Mesothelial cell of epicardium (in vitro differentiated cells): ENCODE data around the gene SPATC1L. TPM values are rescaled to one million over a fixed set of nuclear protein-coding genes. Genes with fewer than 3 reads are reported as not detected.
A peak's percentile ranks its signal among the peaks of the same experiment; 100 is the strongest.

Source experiments
- DNase-seq, 2 experiments: peaks; one replicate each; pipeline ENCODE4 v3.0.0; 2021; ENCODE audit warnings: low spot score in 2 of 2; ENCODE audit not compliant: unreplicated experiment in 2 of 2
- H3K27ac Mint-ChIP-seq: 2 replicates; pipeline ENCODE4 v1.8.0; 2021; ENCODE audit warnings: mixed read lengths
- H3K27me3 Mint-ChIP-seq: 2 replicates; pipeline ENCODE4 v1.8.0; 2021; ENCODE audit warnings: low read depth, mixed read lengths
- H3K36me3 Mint-ChIP-seq: 2 replicates; pipeline ENCODE4 v1.8.0; 2021; ENCODE audit warnings: mixed read lengths
- H3K4me1 Mint-ChIP-seq: 2 replicates; pipeline ENCODE4 v1.8.0; 2021; ENCODE audit warnings: mixed read lengths
- H3K4me3 Mint-ChIP-seq: 2 replicates; pipeline ENCODE4 v1.8.0; 2021; ENCODE audit warnings: mild to moderate bottlenecking, moderate library complexity, mixed read lengths
- H3K9me3 Mint-ChIP-seq: 2 replicates; pipeline ENCODE4 v1.8.0; 2021; ENCODE audit warnings: mixed read lengths
- CTCF ChIP-seq: fragments of 200-600 bp; sonication (generic); IDR thresholded peaks from one replicate; pipeline ENCODE4 v1.5.0; 2021; ENCODE audit warnings: antibody characterized with exemption; ENCODE audit not compliant: unreplicated experiment
- total RNA-seq: library from RNA; stranded (reverse); gene quantifications from 3 replicates; pipeline ENCODE4 v1.2.1, GENCODE V29; 2021

Gene SPATC1L
- total RNA-seq, 1 donor from 2014 or later = 28.1 TPM

DNA sequence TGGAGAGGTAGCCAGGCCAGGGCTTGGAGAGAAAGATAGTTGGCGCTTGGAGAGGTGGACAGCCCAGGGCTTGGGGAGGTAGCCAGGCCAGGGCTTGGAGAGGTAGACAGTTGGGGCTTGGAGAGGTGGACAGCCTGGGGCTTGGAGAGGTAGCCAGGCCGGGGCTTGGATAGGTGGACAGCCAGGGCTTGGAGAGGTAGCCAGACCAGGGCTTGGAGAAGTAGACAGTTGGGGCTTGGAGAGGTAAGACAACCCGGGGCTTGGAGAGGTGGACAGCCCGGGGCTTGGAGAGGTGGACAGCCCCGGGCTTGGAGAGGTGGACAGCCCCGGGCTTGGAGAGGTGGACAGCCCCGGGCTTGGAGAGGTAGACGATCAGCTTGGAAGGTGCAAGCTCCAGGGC is 36.6 kb upstream of the SPATC1L start:
- DNase-seq = no peak
- no peak for TF ChIP-seq CTCF
- peaks cover 10% of the 10 kb centered on the region for H3K36me3 Mint-ChIP-seq
- no peak overlapping the region for H3K27ac Mint-ChIP-seq
- H3K4me3 Mint-ChIP-seq = no peak overlapping the region
- no peaks in the 10 kb centered on the region for H3K9me3 Mint-ChIP-seq
- no peaks in the 10 kb centered on the region for H3K27me3 Mint-ChIP-seq
- H3K4me1 Mint-ChIP-seq = peaks cover 3% of the 10 kb centered on the region

- TF ChIP-seq CTCF = no peak
- Mint-ChIP-seq H3K4me1 (no peaks in the 10 kb centered on the region), H3K27ac (no peak overlapping the region), H3K4me3 (no peak overlapping the region), H3K36me3 (peaks cover 5% of the 10 kb centered on the region), H3K9me3 (no peaks in the 10 kb centered on the region), H3K27me3 (no peaks in the 10 kb centered on the region)
- DNase-seq = peak in 1 of 2 experiments; percentile 35
Measured at GRCh38 chr21:46220275-46220810, 36.1 kb upstream of the SPATC1L start.

- Mint-ChIP-seq H3K4me1 (no peaks in the 10 kb centered on the region), H3K9me3 (no peaks in the 10 kb centered on the region), H3K36me3 (peaks cover 5% of the 10 kb centered on the region), H3K27me3 (no peaks in the 10 kb centered on the region), H3K27ac (no peak overlapping the region), H3K4me3 (no peak overlapping the region)
- peak in 1 of 2 experiments; percentile 36 for DNase-seq
- TF ChIP-seq CTCF = no peak
Measured at GRCh38 chr21:46219591-46220239, 35.5 kb upstream of the SPATC1L start.

DNA sequence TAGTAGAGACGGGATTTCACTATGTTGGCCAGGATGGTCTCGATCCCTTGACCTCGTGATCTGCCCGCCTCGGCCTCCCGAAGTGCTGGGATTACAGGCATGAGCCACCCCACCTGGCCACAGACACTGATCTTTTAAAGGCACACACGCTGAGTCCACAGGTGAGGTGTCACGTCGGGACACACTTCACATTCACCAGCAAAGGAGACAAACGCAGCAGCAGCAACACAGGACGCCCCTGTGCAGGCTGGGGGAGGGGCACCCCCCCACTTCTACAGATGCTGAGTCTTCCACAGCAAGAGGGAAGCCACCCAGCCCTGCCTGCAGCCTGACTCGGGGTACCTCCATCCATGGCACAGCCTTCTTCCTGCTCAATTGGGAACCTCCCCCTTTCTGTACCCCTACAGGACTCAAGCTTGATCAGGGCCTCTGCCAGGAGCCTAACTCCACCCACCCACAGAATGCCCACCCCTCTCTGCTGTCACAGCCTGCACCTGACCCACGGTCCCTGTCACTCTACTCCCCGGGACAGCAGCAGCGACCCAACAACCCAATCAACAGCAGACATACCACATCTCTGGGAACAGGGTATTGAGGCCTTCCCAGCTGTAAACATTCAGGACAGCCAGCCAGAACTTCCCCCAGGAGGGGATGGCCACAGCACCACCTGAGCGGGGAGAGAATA is 34.8 kb upstream of the SPATC1L start:
- Mint-ChIP-seq H3K36me3 (peaks cover 5% of the 10 kb centered on the region), H3K4me3 (no peak overlapping the region), H3K27me3 (no peaks in the 10 kb centered on the region), H3K27ac (no peak overlapping the region), H3K9me3 (no peaks in the 10 kb centered on the region), H3K4me1 (no peaks in the 10 kb centered on the region)
- peak in 1 of 2 experiments; percentile 34 for DNase-seq
- TF ChIP-seq CTCF = no peak

DNA sequence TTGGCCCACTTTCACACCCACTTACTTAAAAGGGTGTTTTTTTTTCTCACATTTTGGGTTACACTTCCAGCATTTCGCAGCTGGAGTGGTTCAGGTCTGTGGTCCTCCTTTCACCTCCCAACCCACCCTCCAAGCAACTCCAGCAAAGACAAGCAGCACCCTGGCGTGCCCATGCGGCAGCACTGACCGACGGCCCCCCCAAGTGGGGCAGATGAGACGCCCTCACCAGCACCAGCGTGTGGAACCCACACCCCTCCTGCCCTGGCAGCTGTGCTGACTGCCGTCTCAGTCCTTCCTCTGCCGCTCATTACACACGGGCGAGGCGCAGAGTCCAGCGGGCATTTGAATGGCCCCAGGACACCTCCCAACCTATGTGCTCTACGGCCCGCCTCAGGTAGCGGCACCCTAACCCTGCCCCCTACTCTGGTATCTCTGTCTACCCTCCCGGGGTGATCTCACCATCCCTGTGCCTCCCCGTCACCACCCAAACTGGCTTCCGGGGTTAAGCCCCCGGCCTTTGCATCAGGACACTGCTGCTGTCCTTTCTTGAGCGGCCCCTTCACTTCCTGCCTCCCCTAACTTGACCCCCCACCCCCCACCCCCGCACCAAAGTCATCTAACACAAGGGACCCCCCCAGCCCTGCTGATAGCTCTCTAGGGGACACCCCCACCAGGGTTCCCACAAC is 33.4 kb upstream of the SPATC1L start:
- Mint-ChIP-seq H3K4me3 (no peak overlapping the region), H3K36me3 (peaks cover 5% of the 10 kb centered on the region), H3K9me3 (no peaks in the 10 kb centered on the region), H3K27ac (no peak overlapping the region), H3K27me3 (no peaks in the 10 kb centered on the region), H3K4me1 (no peaks in the 10 kb centered on the region)
- DNase-seq = peak in 1 of 2 experiments; percentile 35
- no peak for TF ChIP-seq CTCF
